BLaER1 (cell line): ENCODE data around the gene CRISP3.

Experiments used
- H3K27ac ChIP-seq: shearing (Covaris generic); formaldehyde crosslinking; 2 replicates; pipeline ENCODE4 v1.8.1; 2022
- H3K27me3 ChIP-seq: shearing (Covaris generic); formaldehyde crosslinking; 2 replicates; pipeline ENCODE4 v1.8.1; 2022
- H3K36me3 ChIP-seq: shearing (Covaris generic); formaldehyde crosslinking; 2 replicates; pipeline ENCODE4 v1.8.1; 2022
- H3K4me1 ChIP-seq: shearing (Covaris generic); formaldehyde crosslinking; 2 replicates; pipeline ENCODE4 v1.8.1; 2022
- H3K4me2 ChIP-seq: shearing (Covaris generic); formaldehyde crosslinking; 2 replicates; pipeline ENCODE4 v1.8.1; 2022
- H3K4me3 ChIP-seq: shearing (Covaris generic); formaldehyde crosslinking; 2 replicates; pipeline ENCODE4 v1.8.1; 2022
- H3K9ac ChIP-seq: shearing (Covaris generic); formaldehyde crosslinking; 2 replicates; pipeline ENCODE4 v1.8.1; 2022
- H3K9me3 ChIP-seq: shearing (Covaris generic); formaldehyde crosslinking; 2 replicates; pipeline ENCODE4 v1.8.1; 2022
- H4K20me1 ChIP-seq: shearing (Covaris generic); formaldehyde crosslinking; 2 replicates; pipeline ENCODE4 v1.8.1; 2022
- Cebpa-rat ChIP-seq: shearing (Covaris generic); IDR thresholded peaks from 2 replicates; pipeline ENCODE4 v1.8.1; 2022

CRISP3 gene, protein sequence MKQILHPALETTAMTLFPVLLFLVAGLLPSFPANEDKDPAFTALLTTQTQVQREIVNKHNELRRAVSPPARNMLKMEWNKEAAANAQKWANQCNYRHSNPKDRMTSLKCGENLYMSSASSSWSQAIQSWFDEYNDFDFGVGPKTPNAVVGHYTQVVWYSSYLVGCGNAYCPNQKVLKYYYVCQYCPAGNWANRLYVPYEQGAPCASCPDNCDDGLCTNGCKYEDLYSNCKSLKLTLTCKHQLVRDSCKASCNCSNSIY

GRCh38 chr6:49744259-49744658 lies at the start of gene CRISP3:
Gene CRISP3 (minus strand): TSS chr6:49744388. CDS start chr6:49744367, 21 bp downstream.
- Histone ChIP-seq H3K4me3 (no peak within 1 kb of the TSS), H3K4me2 (no peak within 1 kb of the TSS), H3K9me3 (no peaks in the 10 kb centered on the region), H4K20me1 (no peaks in the 10 kb centered on the region), H3K27me3 (no peaks in the 10 kb centered on the region), H3K36me3 (no peaks in the 10 kb centered on the region), H3K9ac (no peak within 1 kb of the TSS), H3K27ac (no peak within 1 kb of the TSS), H3K4me1 (no peaks in the 10 kb centered on the region)
- TF ChIP-seq Cebpa-rat = no peak

- no peaks in the 10 kb centered on the region for H3K27me3 ChIP-seq
- no peak overlapping the region for H3K9ac ChIP-seq
- TF ChIP-seq Cebpa-rat = no peak
- no peak overlapping the region for H3K27ac ChIP-seq
- H3K4me1 ChIP-seq = no peaks in the 10 kb centered on the region
- H3K9me3 ChIP-seq = no peaks in the 10 kb centered on the region
- no peak overlapping the region for H3K4me2 ChIP-seq
- no peak overlapping the region for H3K4me3 ChIP-seq
- no peaks in the 10 kb centered on the region for H4K20me1 ChIP-seq
- no peaks in the 10 kb centered on the region for H3K36me3 ChIP-seq
Observed at GRCh38 chr6:49790341-49790740, 46.2 kb upstream of the CRISP3 start.

DNA sequence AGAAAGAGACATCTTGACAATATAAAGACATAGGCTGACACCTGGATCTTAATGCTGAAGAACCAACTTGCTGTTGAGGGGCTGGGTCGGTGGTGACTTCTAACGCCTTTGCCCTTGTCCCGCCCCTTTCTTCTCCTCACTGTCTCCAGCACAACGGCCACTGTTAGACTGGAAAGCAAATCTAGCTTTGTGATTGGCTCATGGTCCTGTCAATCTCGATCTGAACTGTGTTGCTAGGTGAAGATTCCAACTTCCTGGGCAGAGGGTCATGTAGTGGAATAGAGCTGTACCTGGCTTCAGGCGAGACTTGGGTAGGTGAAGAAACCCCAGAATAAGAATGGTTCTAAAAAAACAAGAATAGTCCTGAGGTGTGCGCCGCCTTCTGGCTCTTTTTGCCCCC lies 43.0 kb upstream of the CRISP3 start, which contains the start of gene PGK2:
Gene PGK2, minus strand, starts transcription at position 110 of the 400 bp plus-strand sequence. Its CDS starts 98 bp downstream, at position 12.
- no peaks in the 10 kb centered on the region for H3K4me1 ChIP-seq
- H3K27ac ChIP-seq = no peak within 1 kb of the TSS
- H3K9ac ChIP-seq = no peak within 1 kb of the TSS
- no peaks in the 10 kb centered on the region for H3K9me3 ChIP-seq
- no peak within 1 kb of the TSS for H3K4me3 ChIP-seq
- no peaks in the 10 kb centered on the region for H3K27me3 ChIP-seq
- H3K36me3 ChIP-seq = no peaks in the 10 kb centered on the region
- no peak within 1 kb of the TSS for H3K4me2 ChIP-seq
- H4K20me1 ChIP-seq = no peaks in the 10 kb centered on the region
- TF ChIP-seq Cebpa-rat = no peak

DNA sequence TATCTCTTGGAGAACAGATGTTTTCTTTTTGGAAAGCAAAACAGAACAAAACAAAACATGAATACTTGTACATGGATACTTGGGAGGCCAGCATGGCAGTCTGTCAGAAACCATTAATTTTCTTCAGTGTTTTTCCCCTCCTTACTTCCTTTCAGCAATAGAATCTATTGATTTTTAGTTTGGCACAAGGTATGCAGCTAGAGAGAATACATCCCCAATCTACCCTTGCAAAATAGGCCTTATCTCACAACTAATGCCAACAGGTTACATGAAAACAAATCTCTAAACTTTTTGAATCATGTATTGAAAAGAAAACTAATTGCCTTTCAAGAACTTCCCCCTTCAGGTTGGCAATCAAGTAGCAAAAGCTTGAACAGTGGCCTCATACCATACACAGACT lies 40.1 kb upstream of the CRISP3 start:
- Histone ChIP-seq H3K9ac (no peak overlapping the region), H4K20me1 (no peaks in the 10 kb centered on the region), H3K9me3 (no peaks in the 10 kb centered on the region), H3K27ac (no peak overlapping the region), H3K4me1 (no peaks in the 10 kb centered on the region), H3K4me2 (no peak overlapping the region), H3K36me3 (no peaks in the 10 kb centered on the region), H3K27me3 (no peaks in the 10 kb centered on the region), H3K4me3 (no peak overlapping the region)
- no peak for TF ChIP-seq Cebpa-rat

DNA sequence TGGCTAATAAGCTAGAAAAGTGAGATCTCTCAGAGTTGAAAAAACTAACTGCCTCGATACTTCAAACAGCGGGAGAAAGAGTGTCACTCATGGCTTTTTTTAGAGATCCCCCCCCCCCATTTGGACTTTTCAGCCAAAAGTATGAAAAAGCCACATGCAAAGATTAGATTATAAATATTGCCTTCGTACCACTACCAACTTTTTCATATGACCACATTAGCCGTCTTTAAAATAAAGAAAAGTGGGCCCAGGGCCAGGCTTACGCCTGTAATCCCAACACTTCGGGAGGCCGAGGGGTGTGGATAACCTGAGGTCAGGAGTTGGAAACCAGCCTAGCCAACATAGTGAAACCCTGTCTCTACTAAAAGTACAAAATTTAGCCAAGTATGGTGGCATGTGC lies 38.5 kb upstream of the CRISP3 start:
- Histone ChIP-seq H4K20me1 (no peaks in the 10 kb centered on the region), H3K4me3 (no peak overlapping the region), H3K27me3 (no peaks in the 10 kb centered on the region), H3K4me2 (no peak overlapping the region), H3K27ac (no peak overlapping the region), H3K9me3 (no peaks in the 10 kb centered on the region), H3K9ac (no peak overlapping the region), H3K36me3 (no peaks in the 10 kb centered on the region), H3K4me1 (no peaks in the 10 kb centered on the region)
- TF ChIP-seq Cebpa-rat = no peak

GRCh38 chr6:49782293-49782692 lies 38.1 kb upstream of the CRISP3 start:
- Histone ChIP-seq H3K27ac (no peak overlapping the region), H3K4me2 (no peak overlapping the region), H3K9ac (no peak overlapping the region), H3K9me3 (no peaks in the 10 kb centered on the region), H3K4me3 (no peak overlapping the region), H3K4me1 (no peaks in the 10 kb centered on the region), H3K27me3 (no peaks in the 10 kb centered on the region), H4K20me1 (no peaks in the 10 kb centered on the region), H3K36me3 (no peaks in the 10 kb centered on the region)
- TF ChIP-seq Cebpa-rat = no peak

GRCh38 chr6:49776444-49776843 lies 32.3 kb upstream of the CRISP3 start:
- Histone ChIP-seq H3K27ac (no peak overlapping the region), H3K4me1 (no peaks in the 10 kb centered on the region), H4K20me1 (no peaks in the 10 kb centered on the region), H3K4me3 (no peak overlapping the region), H3K27me3 (no peaks in the 10 kb centered on the region), H3K9me3 (no peaks in the 10 kb centered on the region), H3K36me3 (no peaks in the 10 kb centered on the region), H3K4me2 (no peak overlapping the region), H3K9ac (no peak overlapping the region)
- TF ChIP-seq Cebpa-rat = no peak

DNA sequence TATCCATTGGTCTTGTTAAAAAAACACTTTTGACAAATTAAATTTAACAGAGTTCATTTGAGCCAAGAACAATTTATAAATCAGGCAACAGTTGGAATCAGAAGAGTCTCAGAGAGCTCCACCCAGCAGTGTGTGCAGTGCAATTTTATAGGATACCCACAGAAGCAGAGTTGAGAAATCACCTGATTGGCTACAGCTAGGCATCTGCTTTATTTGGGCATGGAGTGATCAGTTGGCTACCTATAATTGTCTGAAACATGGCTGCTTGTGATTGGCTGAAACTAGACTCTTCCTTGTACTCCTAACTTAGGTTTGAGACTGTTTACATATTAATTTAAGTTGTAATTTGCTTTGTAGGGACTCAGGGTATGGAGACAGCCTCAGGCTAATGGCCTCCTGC lies 30.9 kb upstream of the CRISP3 start:
- no peaks in the 10 kb centered on the region for H3K27me3 ChIP-seq
- H3K4me2 ChIP-seq = no peak overlapping the region
- no peaks in the 10 kb centered on the region for H4K20me1 ChIP-seq
- no peak overlapping the region for H3K4me3 ChIP-seq
- H3K9me3 ChIP-seq = no peaks in the 10 kb centered on the region
- no peaks in the 10 kb centered on the region for H3K4me1 ChIP-seq
- no peaks in the 10 kb centered on the region for H3K36me3 ChIP-seq
- no peak for TF ChIP-seq Cebpa-rat
- no peak overlapping the region for H3K27ac ChIP-seq
- no peak overlapping the region for H3K9ac ChIP-seq

- no peaks in the 10 kb centered on the region for H4K20me1 ChIP-seq
- no peaks in the 10 kb centered on the region for H3K27me3 ChIP-seq
Observed at GRCh38 chr6:49772285-49772684, 28.1 kb upstream of the CRISP3 start.

GRCh38 chr6:49766762-49767161 lies 22.6 kb upstream of the CRISP3 start:
- H3K4me2 ChIP-seq = no peak overlapping the region
- no peak overlapping the region for H3K9ac ChIP-seq
- no peaks in the 10 kb centered on the region for H3K4me1 ChIP-seq
- no peaks in the 10 kb centered on the region for H3K9me3 ChIP-seq
- TF ChIP-seq Cebpa-rat = no peak
- H3K36me3 ChIP-seq = no peaks in the 10 kb centered on the region
- no peaks in the 10 kb centered on the region for H3K27me3 ChIP-seq
- no peak overlapping the region for H3K4me3 ChIP-seq
- no peak overlapping the region for H3K27ac ChIP-seq
- no peaks in the 10 kb centered on the region for H4K20me1 ChIP-seq

More at GRCh38 chr6:49772285-49772684, 28.1 kb upstream of the CRISP3 start:
- no peak for TF ChIP-seq Cebpa-rat
- Histone ChIP-seq H3K9me3 (no peaks in the 10 kb centered on the region), H3K4me2 (no peak overlapping the region), H3K9ac (no peak overlapping the region), H3K36me3 (no peaks in the 10 kb centered on the region), H3K27ac (no peak overlapping the region), H3K4me3 (no peak overlapping the region), H3K4me1 (no peaks in the 10 kb centered on the region)
